Amniotic epithelial cell (primary cell): Measurements from ENCODE around the gene MRPS5.

Experiments used
- DNase-seq: peaks from one replicate; pipeline ENCODE4 v3.0.0-alpha.2; 2010; ENCODE audit warnings: low read depth

Gene MRPS5

GRCh38 chr2:95061119-95061512 is 60.5 kb downstream of the MRPS5 start:
- no peak for DNase-seq

DNA sequence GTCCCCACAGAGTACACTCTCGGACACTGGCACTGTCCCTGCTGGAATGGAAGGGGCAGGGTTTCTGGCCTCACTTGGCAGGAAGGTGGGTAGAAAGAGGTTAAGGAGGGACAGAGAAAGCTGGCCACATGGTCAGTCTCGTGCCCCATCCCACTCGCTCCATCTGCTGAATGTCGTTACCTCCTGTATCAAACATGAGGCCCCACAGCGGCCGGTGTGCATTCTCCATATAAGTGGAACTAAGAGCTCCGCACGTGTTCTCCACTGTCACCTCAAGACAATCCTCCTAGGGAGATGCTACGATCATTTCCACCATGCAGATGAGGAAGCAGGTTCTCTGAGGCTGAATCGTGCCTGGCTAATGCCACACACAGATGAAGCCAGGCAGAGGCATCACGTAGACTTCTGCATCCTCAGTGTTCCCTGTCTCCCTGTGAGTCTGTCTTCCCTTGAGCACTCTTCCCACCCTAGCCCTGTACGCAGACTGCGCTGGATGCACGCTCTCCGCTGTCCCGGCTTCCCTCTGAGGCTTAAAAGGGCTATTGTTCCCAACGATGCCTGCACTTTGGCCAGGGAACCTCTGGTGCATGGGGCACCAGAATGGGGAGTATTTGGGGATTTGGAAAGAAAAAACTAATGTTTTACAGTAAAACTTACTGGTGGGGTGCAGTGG is 61.0 kb downstream of the MRPS5 start:
- no peak for DNase-seq

- DNase-seq, result no peak
Observed at GRCh38 chr2:95059656-95060370, 61.8 kb downstream of the MRPS5 start.

DNA sequence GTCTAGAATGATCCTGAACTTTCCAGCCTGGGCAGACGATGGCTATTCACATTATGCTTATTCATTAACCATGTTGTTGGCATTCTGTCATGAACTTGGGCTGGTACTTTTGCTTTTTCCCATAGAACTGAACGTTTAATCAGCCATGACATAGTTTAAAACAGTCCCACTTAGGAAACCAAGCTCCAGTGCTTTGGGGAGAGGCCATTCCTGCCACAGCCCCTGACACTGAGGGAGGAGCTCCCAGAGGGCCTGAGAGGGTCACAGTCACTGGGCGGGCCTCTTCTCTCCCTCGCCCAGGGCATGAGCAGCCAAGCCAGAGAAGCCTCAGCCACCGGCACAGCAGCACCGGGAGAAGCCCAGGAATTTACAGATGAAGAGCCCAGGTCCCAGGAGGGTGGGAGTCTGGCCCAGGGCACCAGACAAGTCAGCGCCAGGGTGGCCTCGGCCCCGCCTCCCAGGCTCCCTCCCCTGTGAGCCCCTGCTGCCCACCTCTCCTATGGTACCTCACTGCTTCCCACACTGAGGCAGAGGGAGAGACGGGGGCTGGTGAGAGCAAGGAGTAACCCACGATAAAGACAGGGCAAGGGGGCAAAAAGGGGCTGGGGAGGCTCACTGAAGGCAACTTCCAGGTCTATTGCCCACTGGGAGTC is 62.5 kb downstream of the MRPS5 start:
- DNase-seq, result no peak

DNA sequence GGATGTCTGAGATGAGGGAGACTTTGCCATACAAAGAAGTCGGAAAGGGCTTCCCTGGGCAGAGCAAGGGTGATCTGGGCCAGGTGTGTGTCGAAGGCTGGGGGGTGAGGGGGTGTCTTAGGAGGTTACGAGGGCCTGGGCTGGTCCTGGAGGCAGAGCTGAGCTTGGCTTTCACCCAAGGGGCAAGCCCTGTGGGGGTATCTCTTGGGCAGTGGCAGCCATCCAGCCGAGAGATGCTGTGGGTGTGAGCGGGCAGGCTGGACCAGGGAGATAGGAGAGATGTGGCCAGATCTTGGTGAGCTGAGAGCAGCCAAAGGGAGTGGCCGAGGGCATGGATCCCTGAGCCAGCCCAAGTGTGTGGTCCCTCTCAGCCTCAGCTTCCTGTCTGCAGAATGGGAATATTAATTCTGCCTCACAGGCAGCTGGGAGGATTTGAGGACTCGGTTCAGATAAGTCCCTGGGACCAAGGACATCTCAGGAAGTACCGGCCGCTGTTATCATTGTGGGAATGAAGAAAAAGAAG is 63.1 kb downstream of the MRPS5 start:
- DNase-seq, result no peak

- no peak for DNase-seq
Observed at GRCh38 chr2:95057535-95058370, 63.9 kb downstream of the MRPS5 start.

DNA sequence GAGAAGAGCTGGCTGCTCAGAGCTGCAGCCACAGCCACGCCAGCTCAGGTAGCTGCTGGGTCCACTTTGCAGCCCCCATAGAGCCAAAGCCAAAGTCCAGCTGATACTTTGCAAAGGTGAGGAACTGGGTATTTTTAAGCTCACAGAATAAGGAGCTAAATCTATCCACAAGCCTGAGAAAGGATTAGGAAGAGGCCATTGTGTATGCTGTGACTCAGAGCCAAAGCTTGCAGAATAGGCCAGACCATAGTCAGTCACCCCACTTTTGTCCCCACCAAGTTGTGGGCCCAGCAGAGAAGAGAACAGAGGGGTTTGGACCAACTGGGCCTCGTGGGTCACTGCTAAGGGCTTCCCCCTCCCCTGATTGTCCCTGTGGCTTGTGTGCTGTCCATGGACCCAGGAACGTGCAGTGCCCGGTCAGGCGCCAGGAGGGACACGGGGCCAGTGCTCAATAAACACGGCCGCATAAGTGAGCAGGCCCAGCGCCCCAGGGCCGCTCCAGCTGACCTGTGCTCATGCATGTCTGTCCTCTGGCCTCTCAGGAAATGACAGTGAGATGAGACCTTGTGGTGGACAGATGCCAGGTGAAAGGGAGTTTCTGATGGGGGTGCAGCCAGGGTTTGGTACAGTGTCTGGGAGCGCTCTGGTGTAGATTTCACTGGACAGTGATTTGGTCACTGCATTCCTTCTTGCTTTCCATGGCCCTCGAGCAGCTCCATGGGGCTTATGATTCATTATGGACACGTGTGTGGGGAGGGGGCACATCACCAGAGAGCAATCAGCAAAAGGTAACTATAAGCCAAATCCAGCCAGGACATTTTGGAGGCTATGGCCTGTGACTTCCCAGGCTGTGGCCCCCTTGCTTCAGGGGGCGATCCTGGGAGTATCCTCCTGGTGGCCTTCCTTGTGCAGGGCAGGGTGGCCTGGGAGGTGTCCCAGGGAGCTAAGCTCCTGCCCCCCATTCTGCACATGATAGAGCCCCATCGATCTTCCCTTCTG is 64.8 kb downstream of the MRPS5 start:
- no peak for DNase-seq

GRCh38 chr2:95056044-95056443 is 65.6 kb downstream of the MRPS5 start:
- DNase-seq, result no peak

DNA sequence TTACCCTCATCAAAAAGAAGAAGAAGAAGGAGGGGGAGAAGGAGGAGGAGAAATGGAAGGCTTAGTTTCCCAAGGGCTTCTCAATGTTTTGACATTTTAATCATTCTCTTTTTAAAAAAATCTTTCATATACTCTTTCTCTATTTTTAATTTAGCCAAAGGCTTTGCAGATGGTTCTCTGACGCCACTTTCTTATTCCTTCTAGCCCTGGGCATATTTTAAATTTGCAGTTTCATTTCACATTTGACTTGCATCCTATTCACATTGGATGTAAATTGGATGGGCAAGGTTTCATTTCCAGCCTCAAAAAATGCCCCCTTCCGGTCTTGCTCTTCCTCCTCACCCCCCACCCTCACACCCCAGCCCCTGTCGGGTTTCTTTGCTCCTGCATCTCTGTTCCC is 66.3 kb downstream of the MRPS5 start:
- no peak for DNase-seq

DNA sequence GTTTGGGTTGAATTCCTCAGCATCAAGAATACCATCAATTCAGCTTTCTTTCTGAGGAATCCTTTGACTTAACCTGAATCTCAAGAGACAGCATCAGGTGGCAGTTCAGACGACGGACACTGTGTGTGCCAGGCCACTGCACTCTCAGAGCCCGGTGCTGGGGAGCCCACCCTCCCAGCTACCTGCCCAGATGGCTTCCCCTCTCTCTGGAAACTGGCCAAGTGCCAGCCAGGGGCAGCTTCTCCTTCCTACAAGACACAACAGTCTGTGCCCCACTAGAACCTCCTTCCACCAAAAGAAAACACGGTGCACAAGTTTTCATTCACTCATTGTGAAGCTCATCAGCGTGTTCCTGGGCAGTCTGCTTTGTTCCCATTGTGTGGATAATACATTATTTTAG is 67.6 kb downstream of the MRPS5 start:
- no peak for DNase-seq

- no peak for DNase-seq
Observed at GRCh38 chr2:95053543-95053942, 68.1 kb downstream of the MRPS5 start.

DNA sequence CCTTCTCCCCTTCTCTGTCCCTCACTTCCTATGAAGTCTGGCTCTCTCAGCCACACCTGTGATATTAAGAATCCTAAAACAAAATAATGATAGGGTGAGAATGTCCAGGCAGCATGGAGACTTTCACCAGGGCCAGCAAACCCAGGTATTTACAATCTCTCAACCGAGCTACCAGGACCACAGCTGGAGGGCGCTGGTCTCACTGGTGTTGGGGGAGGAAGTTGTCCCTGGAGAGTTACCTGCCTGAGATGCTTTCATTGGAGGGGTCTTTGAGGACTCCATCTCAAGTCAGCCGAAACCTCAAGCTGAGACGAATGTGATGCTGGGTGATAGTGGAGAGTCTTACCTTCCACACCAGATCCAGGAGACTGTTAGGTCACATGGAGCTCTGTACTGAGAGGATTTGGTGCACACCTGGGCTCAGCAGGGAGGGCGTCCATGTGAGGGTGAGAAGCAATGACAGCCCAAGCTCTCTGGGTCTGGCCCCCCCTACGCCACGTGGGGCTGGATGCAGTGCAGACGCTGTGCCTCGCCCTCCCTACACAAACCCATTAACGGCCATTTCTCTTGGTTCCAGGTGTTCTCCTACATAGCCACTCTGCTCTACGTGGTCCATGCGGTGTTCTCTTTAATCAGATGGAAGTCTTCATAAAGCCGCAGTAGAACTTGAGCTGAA is 68.7 kb downstream of the MRPS5 start:
- no peak for DNase-seq

DNA sequence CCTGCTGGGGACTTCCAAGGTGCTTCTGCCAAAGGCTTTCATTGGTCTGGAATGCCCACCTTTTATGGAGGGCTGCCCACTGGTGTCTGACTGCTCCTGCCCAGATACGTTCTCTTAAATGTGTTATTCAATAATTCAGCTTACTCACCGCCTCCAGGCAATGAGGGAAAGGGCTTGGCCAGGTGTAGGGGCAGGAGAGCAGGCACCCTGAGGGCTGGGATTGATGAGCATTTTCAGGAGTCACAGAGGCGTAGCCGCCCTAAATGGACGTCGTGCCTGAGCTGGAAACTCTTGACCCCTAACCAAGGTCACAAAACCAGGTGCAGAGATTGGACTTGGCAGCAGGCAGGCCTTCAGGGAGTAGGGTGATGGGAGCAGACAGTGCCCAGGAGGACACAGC is 69.3 kb downstream of the MRPS5 start:
- no peak for DNase-seq

DNA sequence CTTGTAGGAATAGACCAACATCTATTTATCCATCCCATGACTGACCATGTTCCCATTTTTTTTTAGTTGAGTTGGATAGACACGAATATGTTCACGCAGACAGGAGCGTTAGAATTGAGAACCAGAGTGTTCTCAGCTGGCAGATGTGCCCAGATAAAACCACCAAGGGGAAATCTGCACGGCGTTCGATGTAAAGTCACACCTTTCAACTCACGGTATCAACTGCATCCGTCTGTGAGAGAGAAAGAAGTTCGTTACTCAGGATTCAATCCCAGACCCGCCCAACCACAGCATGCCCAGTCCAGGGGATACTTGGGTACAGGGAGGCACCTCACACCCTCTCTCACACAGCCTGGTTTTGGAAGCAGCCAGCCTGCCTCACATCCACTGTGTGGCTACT is 70.0 kb downstream of the MRPS5 start:
- DNase-seq, result no peak

DNA sequence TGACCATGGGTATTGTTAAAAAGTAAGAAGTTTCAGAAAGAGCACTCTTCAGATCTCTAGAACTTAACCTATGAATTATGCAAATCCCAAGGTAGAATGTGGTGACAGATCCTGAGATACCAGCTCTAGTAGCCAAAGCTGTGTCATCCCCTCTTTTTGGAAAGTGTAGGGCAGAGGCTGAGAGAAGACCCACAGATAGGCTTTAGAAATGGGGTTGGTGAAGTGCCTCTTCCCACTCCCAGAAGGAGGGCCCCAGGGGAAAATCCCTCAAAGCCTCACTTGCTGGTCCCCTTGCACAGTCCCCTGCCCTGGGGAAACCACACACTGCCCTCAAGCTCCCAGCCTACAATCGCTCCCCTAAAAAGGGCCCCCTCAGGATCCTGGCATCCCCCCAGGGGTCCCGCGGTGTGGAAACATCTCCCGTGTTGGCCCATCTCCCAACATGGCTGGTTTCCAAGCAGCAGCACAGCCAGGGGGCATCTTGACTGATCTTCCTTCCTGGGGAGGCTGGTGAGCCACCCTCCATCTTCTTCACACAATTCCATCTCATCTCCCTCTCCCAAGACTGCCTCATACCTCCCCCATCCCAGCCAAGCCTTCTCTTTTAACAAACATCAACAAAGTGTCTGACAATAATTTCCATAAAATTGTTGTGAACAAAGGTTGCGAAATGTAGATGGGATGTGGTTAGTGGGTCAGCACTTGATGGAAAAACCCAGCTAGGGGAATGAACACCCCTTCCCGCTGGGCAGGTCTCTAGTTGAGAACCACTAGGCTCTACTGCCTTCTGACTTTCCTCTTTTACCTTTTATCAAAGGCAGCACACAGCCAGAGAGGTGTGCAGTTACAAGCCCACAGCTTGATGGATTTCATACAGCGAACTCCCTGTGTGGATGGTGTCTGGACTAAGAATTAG is 71.0 kb downstream of the MRPS5 start:
- no peak for DNase-seq

DNA sequence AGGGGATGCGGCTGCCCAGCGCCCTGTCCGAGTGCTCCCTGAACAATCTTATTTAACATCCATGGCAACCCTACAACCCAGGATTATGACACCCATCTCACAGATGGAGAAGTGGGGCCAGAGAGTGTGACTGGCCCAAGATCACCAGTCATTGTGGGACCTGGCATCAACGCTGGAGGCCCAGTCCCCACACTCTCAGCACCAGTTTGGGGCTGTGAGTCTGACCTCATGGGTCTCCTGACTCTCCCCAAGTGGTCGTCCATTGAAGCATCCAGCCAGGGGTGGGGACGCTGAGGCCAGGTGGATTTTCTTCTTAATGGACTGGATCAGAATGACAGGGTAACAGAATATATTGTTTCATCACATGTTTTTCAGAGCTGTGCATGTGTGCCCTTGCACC is 71.6 kb downstream of the MRPS5 start:
- DNase-seq, result no peak

DNA sequence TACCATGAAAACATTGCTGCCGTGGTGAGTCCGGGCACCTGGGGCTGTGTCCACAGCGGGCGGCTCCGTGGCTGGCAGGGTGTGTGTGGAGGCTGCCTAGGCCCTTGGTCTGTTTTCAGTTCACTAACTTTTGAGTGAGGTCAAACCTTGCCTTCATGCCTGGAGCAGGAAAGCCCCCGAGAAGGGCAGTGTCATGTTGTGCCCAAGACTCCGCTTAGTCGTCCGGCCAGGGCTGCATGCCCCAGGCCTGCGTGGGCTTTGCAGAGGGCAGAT is 72.0 kb downstream of the MRPS5 start:
- DNase-seq, result no peak

DNA sequence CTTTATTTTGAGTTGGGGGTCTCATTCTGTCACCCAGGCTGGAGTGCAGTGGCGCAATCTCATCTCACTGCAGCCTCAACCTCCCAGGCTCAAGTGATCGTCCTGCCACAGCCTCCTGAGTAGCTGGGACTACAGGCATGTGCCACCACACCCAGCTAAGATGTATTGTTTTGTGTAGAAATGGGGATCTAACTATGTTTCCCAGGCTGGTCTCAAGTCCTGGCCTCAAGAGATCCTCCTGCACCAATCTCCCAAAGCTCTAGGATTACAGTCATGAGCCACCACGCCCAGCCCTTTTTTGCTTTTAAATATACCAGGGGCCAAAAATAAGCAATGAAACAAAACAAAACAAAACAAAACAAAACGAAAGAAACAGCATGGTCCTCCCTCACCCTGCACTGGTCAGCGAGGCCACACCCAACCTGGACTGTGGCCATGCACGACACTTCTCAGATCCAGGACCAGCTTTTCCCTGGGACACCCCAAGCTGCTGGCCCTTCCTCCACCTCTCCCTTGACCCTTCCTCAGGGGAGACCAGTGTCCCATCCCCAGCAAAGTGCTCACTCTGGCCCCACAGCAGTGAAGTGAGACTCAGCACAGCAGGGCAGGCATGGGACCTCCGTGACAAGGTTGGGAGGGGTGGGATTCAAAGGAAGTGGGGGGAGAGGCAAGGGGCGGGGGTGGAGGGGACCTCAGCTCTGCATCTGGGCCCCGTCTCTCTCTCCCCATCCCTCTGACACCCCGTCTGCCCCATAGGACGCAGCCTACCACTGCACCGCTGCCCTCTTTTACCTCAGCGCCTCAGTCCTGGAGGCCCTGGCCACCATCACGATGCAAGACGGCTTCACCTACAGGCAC is 72.6 kb downstream of the MRPS5 start:
- no peak for DNase-seq
